Fibroblast of skin of left quadriceps (primary cell): ENCODE data around the gene NUDT15.
"Not testable (repeated sequence)": the region's sequence is repeated elsewhere in the genome, so short reads cannot be mapped to it uniquely, and the experiment has no call there.

Source experiments
- DNase-seq, 2 experiments: peaks; one replicate each; pipeline ENCODE4 v3.0.0-alpha.2; 2013; ENCODE audit warnings: low read depth in 2 of 2

NUDT15 gene

DNA sequence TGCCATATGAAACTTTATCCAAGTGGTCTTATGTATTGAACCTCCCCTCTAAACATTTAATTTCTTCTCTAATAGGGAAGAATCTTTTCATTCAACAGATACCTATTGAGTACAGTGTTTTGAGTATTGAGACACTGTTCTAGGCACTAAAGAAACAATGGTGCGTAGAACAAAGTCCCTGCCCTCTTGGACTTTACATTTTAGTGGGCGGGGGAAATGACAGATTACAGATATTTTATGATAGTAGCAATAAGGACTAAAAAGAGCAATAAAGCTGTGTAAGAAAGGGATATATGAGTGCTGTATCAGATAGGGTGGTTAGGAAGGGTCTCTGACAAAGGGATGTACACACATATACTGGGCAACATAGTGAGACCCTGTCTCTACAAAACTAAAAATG is 5.4 kb downstream of the NUDT15 start:
- no peak for DNase-seq

DNA sequence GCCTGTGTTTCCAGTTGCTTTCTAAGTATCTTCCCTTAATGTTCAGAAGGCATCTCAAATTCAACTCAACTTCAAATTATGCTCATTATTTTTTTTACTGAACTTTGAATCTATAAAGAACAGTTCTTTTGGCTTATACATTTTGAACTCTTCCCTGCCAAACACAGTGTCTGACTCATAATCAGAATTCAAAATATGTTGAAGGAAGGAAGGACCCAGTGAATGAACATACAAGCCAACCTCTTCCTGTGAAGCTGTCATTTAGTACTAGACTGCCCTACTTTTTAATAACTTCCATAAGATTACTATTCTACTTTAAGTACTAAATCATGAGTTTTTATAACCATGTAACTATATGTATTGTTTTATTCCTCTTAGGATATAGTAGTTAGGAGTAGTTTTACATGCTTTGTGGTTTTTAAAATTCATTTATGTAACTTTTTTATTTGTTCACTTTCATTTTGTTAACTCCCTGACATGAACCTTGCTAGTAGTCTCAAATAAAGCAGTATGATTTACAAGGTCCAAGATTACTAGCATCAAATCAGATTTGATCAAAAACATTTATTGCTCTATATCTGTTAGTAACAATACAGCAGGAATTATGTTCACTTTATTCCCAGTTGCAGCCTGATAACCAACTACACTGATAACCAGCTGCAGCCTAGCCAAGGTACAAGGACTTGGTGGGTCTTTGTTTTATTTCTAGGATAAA is 6.4 kb downstream of the NUDT15 start:
- peak; percentile 37 to 42 for DNase-seq

DNA sequence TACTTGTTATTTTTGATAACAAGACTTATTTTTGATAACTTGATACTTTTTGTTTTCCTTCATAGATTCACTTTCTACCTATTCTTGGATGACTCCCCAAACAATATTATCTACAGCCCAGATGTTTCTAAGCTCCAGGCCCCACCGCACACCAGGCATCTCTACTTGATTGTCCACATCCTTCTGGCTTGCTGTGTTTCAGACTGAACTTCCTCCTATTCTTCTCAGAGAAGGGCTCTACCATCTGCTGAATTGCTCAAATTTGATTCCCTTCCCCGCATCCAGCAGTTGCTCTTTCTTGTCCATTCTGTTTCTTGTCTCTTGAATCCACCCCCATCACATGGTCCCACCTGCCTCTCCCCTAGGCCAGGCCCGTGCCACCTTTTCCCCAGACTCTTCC is 13.0 kb downstream of the NUDT15 start:
- DNase-seq: no peak

DNA sequence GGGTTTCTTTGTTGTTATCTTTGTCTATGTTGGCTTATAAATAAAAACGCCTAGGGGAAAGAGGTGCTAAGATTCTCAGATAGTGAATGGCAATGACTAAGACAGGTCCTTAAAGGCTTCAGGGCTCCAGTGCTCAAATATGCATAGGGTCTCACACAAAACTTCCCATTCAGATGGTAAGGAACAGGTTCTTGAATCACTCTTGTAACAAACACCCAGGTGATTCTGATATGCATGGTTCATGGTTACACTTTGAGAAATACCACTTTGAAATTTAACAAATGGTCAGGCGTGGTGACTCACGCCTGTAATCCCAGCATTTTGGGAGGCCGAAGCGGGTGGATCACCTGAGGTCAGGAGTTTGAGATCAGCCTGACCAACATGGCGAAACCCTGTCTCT is 17.1 kb downstream of the NUDT15 start:
- no peak for DNase-seq

DNA sequence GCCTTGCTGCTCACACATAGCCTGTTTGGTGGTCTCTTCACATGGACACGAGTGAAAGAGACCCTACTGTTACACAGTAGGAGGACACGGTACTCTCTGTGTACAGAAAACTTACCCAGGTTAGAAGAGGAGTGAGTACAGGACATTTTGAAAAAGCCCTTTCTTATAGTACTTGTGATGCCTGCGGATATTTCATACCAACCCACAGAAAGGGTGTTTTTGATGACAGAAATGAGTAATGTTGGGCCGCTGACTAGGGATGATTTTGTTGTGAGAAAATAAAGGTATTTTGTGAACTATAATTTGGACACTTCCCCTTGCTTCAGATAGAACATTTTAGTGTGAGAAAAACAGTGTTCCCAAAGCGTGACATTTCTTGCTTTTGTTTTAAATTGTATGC is 18.2 kb downstream of the NUDT15 start:
- DNase-seq: no peak

DNA sequence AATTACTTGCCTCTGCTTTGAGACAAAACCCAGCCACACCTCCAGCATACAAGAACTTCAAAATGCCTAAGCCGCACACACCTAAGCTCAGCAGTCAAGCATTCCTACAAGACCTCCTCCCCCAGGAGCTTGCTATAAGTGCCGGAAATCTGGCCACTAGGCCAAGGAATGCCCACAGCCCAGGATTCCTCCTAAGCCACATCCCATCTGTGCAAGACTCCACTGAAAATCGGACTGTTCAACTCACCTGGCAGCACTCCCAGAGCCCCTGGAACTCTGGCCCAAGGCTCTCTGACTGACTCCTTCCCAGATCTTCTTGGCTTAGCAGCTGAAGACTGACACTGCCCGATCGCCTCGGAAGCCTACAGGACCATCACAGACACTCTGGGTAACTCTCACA is 21.0 kb downstream of the NUDT15 start:
- not testable (repeated sequence) for DNase-seq

DNA sequence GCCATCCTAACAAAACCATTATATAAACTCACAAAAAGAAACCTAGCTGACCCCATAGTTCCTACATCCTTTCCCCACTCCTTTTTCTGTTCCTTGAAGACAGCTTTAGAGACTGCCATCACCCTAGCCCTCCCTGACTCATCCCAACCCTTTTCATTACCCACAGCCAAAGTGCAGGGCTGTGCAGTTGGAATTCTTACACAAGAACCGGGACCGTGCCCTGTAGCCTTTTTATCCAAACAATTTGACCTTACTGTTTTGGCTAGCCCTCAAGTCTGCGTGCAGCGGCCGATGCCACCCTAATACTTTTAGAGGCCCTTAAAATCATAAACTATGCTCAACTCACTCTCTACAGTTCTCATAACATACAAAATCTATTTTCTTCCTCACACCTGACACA is 22.4 kb downstream of the NUDT15 start:
- not testable (repeated sequence) for DNase-seq

DNA sequence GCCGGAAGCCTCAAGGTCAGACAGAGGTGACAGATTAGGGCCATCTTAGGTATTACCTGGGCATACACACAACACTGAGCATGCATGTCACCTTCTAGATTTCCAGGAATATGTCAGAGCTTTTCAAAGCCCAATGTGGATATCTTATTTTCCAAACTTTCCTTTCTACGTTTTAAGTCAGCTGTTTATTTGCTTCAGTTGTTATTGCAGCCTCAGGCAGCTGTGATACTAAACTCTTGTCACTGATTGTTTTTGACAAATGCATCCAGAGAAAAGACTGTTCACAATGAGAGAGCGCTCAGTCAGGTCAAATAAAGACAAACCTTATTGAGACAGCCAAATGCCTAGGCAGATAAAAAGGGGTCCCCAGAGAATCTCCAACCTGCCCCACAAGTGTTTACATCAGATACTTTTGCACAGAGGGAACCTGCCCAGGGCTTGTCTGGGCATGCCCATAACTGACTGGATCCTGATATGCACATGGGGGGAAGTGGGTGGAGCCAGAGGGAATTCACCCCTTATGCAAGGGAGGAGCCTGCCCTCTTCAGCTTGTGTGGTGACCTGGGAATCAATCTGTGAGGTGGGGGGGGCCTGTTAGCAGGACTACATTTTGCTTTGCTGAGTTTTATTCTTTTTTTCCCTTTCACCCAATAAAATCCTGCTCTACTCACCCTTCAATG is 28.9 kb downstream of the NUDT15 start:
- DNase-seq: no peak

DNA sequence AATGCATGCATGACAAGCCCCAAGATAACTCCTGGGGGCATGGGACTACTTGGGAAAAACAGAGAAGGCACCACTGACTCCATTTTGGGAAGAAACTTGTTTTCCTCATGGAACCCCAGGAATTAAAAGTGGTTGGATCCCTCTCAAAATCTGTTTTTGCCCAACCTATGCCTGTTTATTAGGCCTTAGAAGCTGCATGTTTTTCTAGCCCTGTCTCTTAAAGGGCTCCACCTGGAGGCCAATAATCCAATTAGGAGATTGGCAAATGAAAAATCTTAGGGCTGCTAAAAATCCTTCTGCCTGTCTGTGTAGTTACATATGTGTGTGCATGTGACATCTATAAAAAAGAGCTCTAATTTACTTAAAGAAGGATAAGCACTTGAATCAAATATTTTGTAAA is 30.5 kb downstream of the NUDT15 start:
- no peak for DNase-seq

DNA sequence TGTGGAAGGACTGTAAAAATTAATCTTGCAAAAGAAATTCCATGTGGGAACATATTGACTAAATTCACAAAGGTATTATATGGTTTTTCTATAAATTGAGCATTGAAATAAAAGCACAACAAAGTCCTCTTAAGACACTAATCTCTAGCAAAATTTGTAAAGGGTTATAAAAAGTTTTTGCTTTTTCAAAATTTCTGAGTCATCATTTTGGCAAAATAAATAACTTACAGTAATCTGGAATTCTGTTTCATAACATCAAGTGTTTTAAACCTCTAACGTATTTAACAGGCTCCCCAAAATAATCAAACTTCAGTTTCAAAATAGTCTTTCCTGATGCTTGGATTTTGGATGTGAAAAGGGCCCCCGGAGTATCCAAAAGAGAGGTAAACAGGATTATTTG is 31.4 kb downstream of the NUDT15 start:
- no peak for DNase-seq

DNA sequence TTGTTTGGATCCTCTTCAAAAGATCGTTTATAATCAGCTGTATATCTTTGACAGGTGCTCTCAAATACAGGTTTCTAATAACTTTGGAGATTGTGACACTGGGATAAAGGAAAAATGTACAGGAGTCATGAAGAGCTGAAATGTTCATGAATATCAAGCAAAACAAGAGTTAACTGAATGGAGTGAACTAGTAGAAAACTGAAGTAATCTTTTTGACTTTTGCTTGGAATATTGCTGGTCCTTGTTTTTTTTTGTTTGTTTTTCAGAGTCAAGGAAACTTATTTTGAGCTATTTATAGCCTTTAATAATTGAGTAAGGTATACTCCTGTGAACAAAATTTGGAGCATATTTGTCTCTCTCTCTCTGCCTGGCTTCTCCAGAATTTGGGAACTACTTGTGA is 32.0 kb downstream of the NUDT15 start:
- DNase-seq: no peak

DNA sequence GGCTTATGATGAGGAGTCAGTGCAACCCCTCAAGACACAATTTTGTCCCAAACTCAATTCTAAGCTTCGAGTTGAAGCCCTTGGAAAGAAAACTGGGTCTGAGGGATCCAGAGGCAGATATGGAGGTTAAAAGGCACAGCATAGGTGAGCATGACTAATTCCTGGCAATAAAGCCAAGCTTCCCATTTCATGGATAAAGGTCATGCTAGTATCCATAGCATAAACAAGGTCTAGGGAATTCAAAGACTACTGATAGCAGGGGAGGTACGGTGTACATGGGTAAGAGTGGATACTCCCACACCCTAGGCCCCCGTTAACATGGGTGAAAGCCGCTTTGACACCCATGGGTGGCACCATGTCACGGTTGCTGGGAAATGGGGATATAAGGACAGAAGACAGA is 33.4 kb downstream of the NUDT15 start:
- DNase-seq: no peak

DNA sequence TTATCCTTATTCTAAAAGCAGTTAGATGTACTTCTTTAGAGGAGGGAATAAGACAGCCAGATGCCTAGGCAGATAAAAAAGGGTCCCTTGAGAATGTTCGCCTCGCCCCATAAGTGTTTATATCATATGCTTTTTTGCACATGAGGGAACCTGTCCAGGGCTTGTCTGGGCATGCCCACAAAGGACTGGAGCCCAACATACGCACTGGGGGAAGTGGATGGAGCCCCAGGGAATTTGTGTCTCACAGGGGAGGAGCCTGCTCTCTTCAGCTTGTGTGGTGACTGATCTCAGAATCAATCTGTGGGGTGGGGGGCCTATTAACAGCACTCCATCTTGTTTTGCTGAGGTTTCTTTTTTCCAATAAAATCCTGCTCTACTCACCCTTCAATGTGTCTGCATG is 34.8 kb downstream of the NUDT15 start:
- DNase-seq: no peak

DNA sequence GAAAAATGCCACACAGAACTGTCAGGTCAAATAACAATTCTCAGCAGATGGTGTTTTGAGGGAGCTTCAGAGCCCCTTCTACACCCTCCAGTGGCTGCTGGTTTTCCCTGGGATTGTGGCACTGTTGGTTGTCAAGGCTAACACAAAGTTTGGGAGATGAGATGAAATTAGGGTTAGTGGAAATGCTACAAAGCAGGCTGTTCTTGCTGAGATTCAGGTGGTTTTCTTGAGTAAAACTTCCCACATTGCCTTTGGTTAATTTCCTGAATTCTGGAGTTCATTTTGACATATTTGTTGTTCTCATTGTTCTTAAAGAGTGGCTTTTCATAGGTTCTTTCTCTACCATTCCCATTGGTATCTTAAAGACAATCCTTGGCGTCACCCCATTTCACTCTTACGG is 35.3 kb downstream of the NUDT15 start:
- no peak for DNase-seq

DNA sequence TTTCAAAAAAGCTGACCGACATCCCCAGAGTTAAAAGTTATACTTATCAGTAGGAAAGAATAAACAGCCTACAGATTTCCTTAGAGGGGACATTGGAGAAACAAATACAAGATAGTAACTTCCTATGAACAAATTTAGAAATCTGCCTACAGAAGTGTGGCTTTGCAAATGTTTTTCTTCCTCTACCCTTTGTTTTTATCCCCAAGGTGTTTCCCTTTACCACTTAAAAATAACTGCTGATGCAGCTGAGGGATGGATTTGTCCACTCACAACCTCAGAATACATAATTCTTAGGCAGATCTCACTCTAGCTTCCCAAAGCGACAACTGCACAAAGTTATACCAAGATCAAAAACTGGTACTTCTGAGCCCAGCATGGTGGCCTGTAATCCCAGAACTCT is 36.5 kb downstream of the NUDT15 start:
- DNase-seq: no peak

DNA sequence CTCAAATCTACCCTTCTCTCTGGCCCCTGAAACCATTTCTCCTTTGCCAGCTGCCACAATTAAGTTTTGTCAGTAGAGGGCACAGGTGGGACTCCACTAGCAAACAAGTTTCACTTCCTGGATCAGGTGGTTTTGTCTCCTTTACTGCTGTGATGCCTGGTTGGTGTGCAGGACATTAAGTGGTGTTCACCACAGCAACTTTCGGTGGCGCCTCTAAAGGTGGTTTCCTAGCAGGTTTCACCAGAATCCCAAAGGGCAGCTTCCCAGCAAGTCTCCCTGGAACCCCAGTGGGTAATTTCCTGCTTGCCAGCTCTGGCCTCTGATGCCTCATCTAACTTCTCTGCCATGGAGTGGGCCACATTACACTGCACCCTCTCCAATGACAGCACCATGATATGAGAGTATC is 40.7 kb downstream of the NUDT15 start:
- no peak for DNase-seq

DNA sequence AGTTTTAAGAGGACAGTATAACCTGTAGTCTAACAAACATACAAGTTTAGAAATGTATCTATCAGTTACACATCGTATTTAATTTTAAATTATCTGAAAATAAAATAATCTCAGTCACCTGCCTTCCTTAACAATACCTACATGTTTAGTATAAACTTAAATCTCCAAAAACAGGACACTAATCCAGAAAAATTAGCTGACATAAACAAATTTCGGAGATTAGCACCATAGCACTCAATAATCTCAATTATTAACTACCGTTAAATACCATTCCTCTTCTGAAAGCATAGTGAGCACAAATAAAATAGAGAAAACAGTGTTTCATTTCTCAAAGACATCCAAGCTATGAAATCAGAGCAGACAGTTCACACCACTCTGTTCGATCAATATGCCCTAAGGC is 44.2 kb downstream of the NUDT15 start:
- DNase-seq: no peak

DNA sequence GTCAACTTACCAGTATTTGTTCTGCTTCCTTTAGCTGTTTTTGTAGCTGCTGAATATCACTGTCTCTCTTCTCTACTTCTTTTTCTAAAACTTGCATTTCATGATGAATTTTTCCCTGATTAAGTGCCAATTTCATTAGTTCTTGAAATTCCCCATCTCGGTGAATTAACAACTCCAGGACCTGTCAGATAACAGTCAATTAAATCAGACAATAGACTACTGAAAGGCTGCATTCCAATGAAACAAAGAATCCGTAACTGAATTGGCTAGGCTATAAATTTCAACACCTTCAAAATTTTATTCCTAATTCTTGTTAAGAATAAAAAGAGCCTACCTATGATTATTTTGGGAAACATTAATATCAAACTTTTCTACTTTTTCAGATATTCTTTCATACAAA is 48.7 kb downstream of the NUDT15 start:
- DNase-seq: no peak

DNA sequence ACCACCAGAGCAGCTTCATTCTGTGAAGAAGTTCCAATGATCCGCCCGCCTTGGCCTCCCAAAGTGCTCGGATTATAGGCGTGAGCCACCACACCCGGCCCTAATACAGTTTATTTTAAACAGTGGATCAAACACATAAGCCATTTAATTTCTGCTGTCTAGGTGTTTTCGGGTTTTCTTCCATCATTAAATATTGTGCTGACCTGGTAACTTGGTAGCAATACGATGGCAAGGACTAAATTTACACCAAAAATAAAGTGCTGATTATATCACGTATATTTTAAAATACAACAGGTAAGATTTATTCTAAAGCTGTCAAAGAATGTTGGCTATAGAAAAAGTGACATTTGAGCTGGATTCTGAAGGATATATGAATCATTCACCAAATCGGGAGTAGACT is 56.1 kb downstream of the NUDT15 start:
- DNase-seq: no peak

DNA sequence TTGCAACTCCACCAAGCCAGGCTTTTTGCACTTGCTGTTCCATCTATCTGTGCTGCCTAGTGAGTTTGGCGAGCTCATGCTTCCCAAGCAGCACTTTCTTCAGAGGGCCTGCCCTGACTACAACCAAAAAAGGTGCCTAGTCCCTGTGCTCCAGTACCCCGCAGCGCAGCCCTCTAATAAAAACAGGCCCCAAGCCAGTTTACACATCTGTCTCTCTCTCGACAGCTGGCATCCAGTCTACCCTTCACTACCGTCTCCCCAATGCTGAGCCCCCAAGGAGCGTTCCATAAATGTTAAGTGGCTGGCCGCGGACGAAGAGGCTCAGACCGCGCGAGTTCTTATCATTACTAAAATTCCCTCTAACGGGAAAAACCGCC is 56.9 kb downstream of the NUDT15 start:
- DNase-seq: no peak

DNA sequence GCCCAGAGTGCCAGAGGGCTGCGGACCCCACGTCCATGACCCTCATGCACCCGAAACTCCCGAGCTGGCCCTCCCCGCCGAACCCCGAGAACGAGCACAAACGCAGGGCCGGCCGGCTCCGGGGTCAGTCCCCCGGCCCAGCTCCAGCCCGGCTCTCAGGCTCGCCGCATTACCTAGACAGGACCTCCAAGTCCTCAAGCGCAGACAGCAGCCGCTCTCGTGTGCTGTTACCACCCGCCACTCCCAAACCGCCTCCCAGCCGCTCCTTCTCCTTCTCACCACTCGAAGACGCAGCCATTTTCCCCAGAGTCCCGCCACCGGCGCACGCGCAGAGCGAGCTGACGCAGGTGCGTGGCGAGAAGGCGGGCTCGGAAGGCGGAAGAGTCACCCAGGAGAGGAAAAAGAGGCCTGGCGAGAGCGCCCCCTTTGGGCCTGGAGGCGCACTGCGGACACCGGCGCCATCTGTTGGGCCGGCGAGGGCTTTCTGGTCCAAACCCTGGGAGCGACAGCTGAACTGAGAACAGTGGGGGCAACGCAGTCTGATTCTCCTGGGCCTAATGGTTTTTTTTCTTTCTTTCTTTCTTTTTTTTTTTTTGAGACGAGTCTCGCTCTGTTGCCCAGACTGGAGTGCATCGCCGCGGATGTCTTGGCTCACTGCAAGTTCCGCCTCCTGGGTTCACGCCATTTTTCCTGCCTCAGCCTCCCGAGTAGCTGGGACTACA is 57.4 kb downstream of the NUDT15 start, which contains the start of gene MED4:
Gene MED4 (minus strand): TSS at position 324 of the 722 bp plus-strand sequence. CDS start 26 bp downstream, at position 298.
- DNase-seq: peak; percentile 87 to 89

DNA sequence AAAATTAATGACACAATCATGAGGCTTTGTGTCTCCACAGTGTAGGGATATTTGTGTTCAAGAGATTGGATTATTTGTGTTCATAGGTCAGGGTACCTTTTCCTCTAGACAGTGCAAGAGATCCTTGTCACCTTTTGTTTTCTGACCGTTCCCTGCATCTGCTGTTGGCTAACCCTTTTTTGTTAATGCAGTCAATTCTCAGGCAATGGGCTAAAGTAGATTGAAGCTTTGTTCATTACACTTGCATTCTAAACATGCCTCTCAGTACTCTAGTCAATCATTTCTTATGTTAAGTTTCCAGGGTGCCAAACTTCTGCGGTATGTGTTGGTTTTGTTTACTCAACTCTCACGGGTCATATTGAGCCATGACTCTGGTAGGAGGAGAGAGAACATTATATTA is 59.1 kb downstream of the NUDT15 start:
- no peak for DNase-seq
